CD4-positive, alpha-beta memory T cell (primary cell): ENCODE results near the gene UBE2H. TPM values are rescaled to one million over a fixed set of nuclear protein-coding genes. Genes with fewer than 3 reads are reported as not detected.

ENCODE experiments used
- CTCF ChIA-PET: fragments of 350-600 bp; sonication (Branson Sonifier 250); formaldehyde crosslinking; loops from one replicate; lab custom pipeline; 2021; ENCODE audit warnings: inconsistent platforms; ENCODE audit not compliant: partially characterized antibody; lab: Charles Lee
- POLR2A ChIA-PET: fragments of 350-600 bp; sonication (Branson Sonifier 250); formaldehyde crosslinking; loops from one replicate; lab custom pipeline; 2021; ENCODE audit not compliant: partially characterized antibody; lab: Charles Lee
- DNase-seq, 5 donors: peaks; one replicate each; pipeline versions ENCODE4 v3.0.0 to v3.0.0-alpha.2; 2020 to 2022; ENCODE audit warnings: mixed read lengths in 1 of 5
- H3K27ac ChIP-seq: one replicate; pipeline ENCODE4 v1.7.0; 2013; ENCODE audit warnings: low read depth, low read length
- H3K27me3 ChIP-seq: 2 replicates; pipeline ENCODE4 v1.7.0; 2013; ENCODE audit warnings: mild to moderate bottlenecking, low read length, moderate library complexity; ENCODE audit not compliant: insufficient read depth
- H3K36me3 ChIP-seq: 2 replicates; pipeline ENCODE4 v1.7.0; 2013; ENCODE audit warnings: mild to moderate bottlenecking, low read length, moderate library complexity; ENCODE audit not compliant: insufficient read depth
- H3K4me1 ChIP-seq: 2 replicates; pipeline ENCODE4 v1.7.0; 2013; ENCODE audit warnings: mild to moderate bottlenecking, low read length, moderate library complexity; ENCODE audit not compliant: insufficient read depth
- H3K4me3 ChIP-seq, 2 donors: one replicate each; pipeline ENCODE4 v1.7.0; 2013; ENCODE audit warnings: low read length in 2 of 2, mild to moderate bottlenecking in 1 of 2
- H3K9me3 ChIP-seq, 2 donors: one replicate each; pipeline ENCODE4 v1.7.0; 2013; ENCODE audit warnings: low read length in 2 of 2, control low read depth in 1 of 2; ENCODE audit not compliant: control insufficient read depth in 1 of 2
- H3K27ac Mint-ChIP-seq, 7 donors: one replicate each; pipeline ENCODE4 v1.8.0; 2020 to 2021; ENCODE audit warnings: mixed read lengths in 7 of 7, mild to moderate bottlenecking in 6 of 7, inconsistent platforms in 3 of 7, moderate library complexity in 3 of 7
- H3K27me3 Mint-ChIP-seq, 2 donors: one replicate each; pipeline ENCODE4 v1.8.0; 2020 to 2021; ENCODE audit warnings: mixed read lengths in 2 of 2
- H3K36me3 Mint-ChIP-seq, 2 donors: one replicate each; pipeline ENCODE4 v1.8.0; 2020 to 2021; ENCODE audit warnings: mixed read lengths in 2 of 2, inconsistent platforms in 1 of 2, mild to moderate bottlenecking in 1 of 2
- H3K4me1 Mint-ChIP-seq, 4 donors: one replicate each; pipeline ENCODE4 v1.8.0; 2020 to 2021; ENCODE audit warnings: mixed read lengths in 4 of 4, mild to moderate bottlenecking in 1 of 4
- H3K4me3 Mint-ChIP-seq, 8 donors: one replicate each; pipeline ENCODE4 v1.8.0; 2020 to 2021; ENCODE audit warnings: mixed read lengths in 8 of 8, mild to moderate bottlenecking in 7 of 8, moderate library complexity in 6 of 8, inconsistent platforms in 3 of 8
- H3K9me3 Mint-ChIP-seq, 8 donors: one replicate each; pipeline ENCODE4 v1.8.0; 2020 to 2021; ENCODE audit warnings: mixed read lengths in 8 of 8, mild to moderate bottlenecking in 5 of 8, inconsistent platforms in 3 of 8, moderate library complexity in 1 of 8
- intact Hi-C: fragments of 100-400 bp; cut with micrococcal nuclease; formaldehyde crosslinking; loops from one replicate; pipeline ENCODE4 v1.15.1; 2023
- polyA plus RNA-seq, 2 donors: library from polyadenylated mRNA; unstranded; fragments of 300-500 nt; fragmentation: Illumina TruSeq; gene quantifications; one replicate each; pipeline ENCODE4 v1.2.3, GENCODE V29; 2021
- total RNA-seq, 2 experiments: library from RNA; stranded (reverse); gene quantifications; one replicate each; pipeline ENCODE4 v1.2.3, GENCODE V29; 2021

The UBE2H gene
- total and polyA plus RNA-seq, 4 experiments from 2014 or later, result 42.6 to 56.6 (median 44.8) TPM

GRCh38 chr7:129831424-129832058, 121.2 kb downstream of the UBE2H start:
- peaks cover 8% of the 10 kb centered on the region for H3K36me3 ChIP-seq
- no peaks in the 10 kb centered on the region for H3K27me3 ChIP-seq
- ChIA-PET POLR2A (no interaction called here), CTCF (interaction anchor here (0.5 to 10.6 kb wide), 7 partner anchors 11 to 805 kb away, joined by 3 to 116 read pairs (median 5); no protein-coding TSS in a partner anchor)
- Mint-ChIP-seq H3K4me1 (peaks cover 5 to 16% (median 11%) of the 10 kb centered on the region in 4 donors), H3K27me3 (no peaks in the 10 kb centered on the region), H3K9me3 (peaks cover 0 to 2% (median 0%) of the 10 kb centered on the region in 8 donors), H3K4me3 (no peak overlapping the region), H3K27ac (no peak overlapping the region), H3K36me3 (peaks cover 20 to 37% of the 10 kb centered on the region in 2 donors)
- H3K4me1 ChIP-seq, result peaks cover 12% of the 10 kb centered on the region
- H3K27ac ChIP-seq, result no peak overlapping the region
- DNase-seq, result no peak
- no peak overlapping the region for H3K4me3 ChIP-seq
- intact Hi-C loops, result no loop called here
- no peaks in the 10 kb centered on the region for H3K9me3 ChIP-seq

GRCh38 chr7:129830949-129831348, 121.8 kb downstream of the UBE2H start:
- Mint-ChIP-seq H3K4me3 (no peak overlapping the region), H3K27me3 (no peaks in the 10 kb centered on the region), H3K9me3 (no peaks in the 10 kb centered on the region), H3K4me1 (peaks cover 7 to 20% (median 11%) of the 10 kb centered on the region in 4 donors), H3K36me3 (peaks cover 20 to 35% of the 10 kb centered on the region in 2 donors), H3K27ac (peak overlapping the region in 3 of 7 donors; percentile 7 to 43 (median 26))
- Histone ChIP-seq H3K4me3 (no peak overlapping the region), H3K27me3 (no peaks in the 10 kb centered on the region), H3K27ac (no peak overlapping the region), H3K9me3 (no peaks in the 10 kb centered on the region), H3K36me3 (peaks cover 8% of the 10 kb centered on the region), H3K4me1 (peaks cover 15% of the 10 kb centered on the region)
- DNase-seq, result no peak
- CTCF ChIA-PET, result interaction anchor here (0.5 to 10.6 kb wide), 12 partner anchors 9 to 805 kb away, joined by 3 to 116 read pairs (median 6); no protein-coding TSS in a partner anchor
- POLR2A ChIA-PET, result no interaction called here
- intact Hi-C loops, result loop anchor here (1.0 kb wide), 1 partner anchor 180 kb away; no protein-coding TSS in a partner anchor

- Mint-ChIP-seq H3K4me1 (peaks cover 7 to 25% (median 15%) of the 10 kb centered on the region in 4 donors), H3K27me3 (no peaks in the 10 kb centered on the region), H3K27ac (peak overlapping the region in 4 of 7 donors; percentile 67 to 79 (median 70)), H3K4me3 (peak overlapping the region in 7 of 8 donors; percentile 18 to 77 (median 54)), H3K9me3 (no peaks in the 10 kb centered on the region), H3K36me3 (peaks cover 16 to 31% of the 10 kb centered on the region in 2 donors)
- Histone ChIP-seq H3K27ac (no peak overlapping the region), H3K9me3 (no peaks in the 10 kb centered on the region), H3K4me3 (no peak overlapping the region), H3K36me3 (peaks cover 2% of the 10 kb centered on the region), H3K27me3 (no peaks in the 10 kb centered on the region), H3K4me1 (peaks cover 16% of the 10 kb centered on the region)
- ChIA-PET CTCF (interaction anchor here (0.7 to 10.6 kb wide), 17 partner anchors 9 to 487 kb away, joined by 3 to 116 read pairs (median 5); no protein-coding TSS in a partner anchor), POLR2A (interaction anchor here (0.8 kb wide), 1 partner anchor 181 kb away, joined by 4 read pairs; no protein-coding TSS in a partner anchor)
- DNase-seq, result peak; percentile 48 to 55 (median 55)
- intact Hi-C loops, result loop anchor here (1.0 to 10.0 kb wide), 3 partner anchors 168 to 395 kb away; partner anchors contain the start of gene STRIP2
Measured at GRCh38 chr7:129829737-129830631, 122.8 kb downstream of the UBE2H start.

- H3K4me3 ChIP-seq, result no peak overlapping the region
- intact Hi-C loops, result loop anchor here (5.0 to 10.0 kb wide), 2 partner anchors 167 to 394 kb away; partner anchors contain the start of gene STRIP2
- POLR2A ChIA-PET, result interaction anchor here (0.8 kb wide), 1 partner anchor 182 kb away, joined by 4 read pairs; no protein-coding TSS in a partner anchor
- Mint-ChIP-seq H3K4me3 (peak overlapping the region in 1 of 8 donors; percentile 77), H3K36me3 (peaks cover 13 to 25% of the 10 kb centered on the region in 2 donors), H3K9me3 (no peaks in the 10 kb centered on the region), H3K4me1 (peaks cover 7 to 29% (median 17%) of the 10 kb centered on the region in 4 donors), H3K27me3 (no peaks in the 10 kb centered on the region), H3K27ac (peak overlapping the region in 2 of 7 donors; percentile 68 to 72)
- DNase-seq, result peak in 2 of 5 donors; percentile 12 to 55
- H3K36me3 ChIP-seq, result no peaks in the 10 kb centered on the region
- CTCF ChIA-PET, result interaction anchor here (0.7 to 10.6 kb wide), 16 partner anchors 8 to 462 kb away, joined by 3 to 116 read pairs (median 4); no protein-coding TSS in a partner anchor
- H3K4me1 ChIP-seq, result peaks cover 22% of the 10 kb centered on the region
- H3K27ac ChIP-seq, result no peak overlapping the region
- H3K9me3 ChIP-seq, result no peaks in the 10 kb centered on the region
- H3K27me3 ChIP-seq, result no peaks in the 10 kb centered on the region
Measured at GRCh38 chr7:129828989-129829736, 123.6 kb downstream of the UBE2H start.

GRCh38 chr7:129828078-129828762, 124.5 kb downstream of the UBE2H start:
- peaks cover 22% of the 10 kb centered on the region for H3K4me1 ChIP-seq
- H3K27ac ChIP-seq, result no peak overlapping the region
- DNase-seq, result no peak
- H3K36me3 ChIP-seq, result no peaks in the 10 kb centered on the region
- H3K4me3 ChIP-seq, result no peak overlapping the region
- H3K27me3 Mint-ChIP-seq, result no peaks in the 10 kb centered on the region
- H3K36me3 Mint-ChIP-seq, result peaks cover 5 to 15% of the 10 kb centered on the region in 2 donors
- POLR2A ChIA-PET, result no interaction called here
- no peak overlapping the region for H3K4me3 Mint-ChIP-seq
- no peaks in the 10 kb centered on the region for H3K9me3 Mint-ChIP-seq
- no peaks in the 10 kb centered on the region for H3K27me3 ChIP-seq
- H3K9me3 ChIP-seq, result no peaks in the 10 kb centered on the region
- CTCF ChIA-PET, result interaction anchor here (0.8 to 10.6 kb wide), 7 partner anchors 7 to 461 kb away, joined by 3 to 116 read pairs (median 3); no protein-coding TSS in a partner anchor
- H3K4me1 Mint-ChIP-seq, result peaks cover 7 to 29% (median 17%) of the 10 kb centered on the region in 4 donors
- intact Hi-C loops, result loop anchor here (5.0 to 10.0 kb wide), 2 partner anchors 166 to 393 kb away; partner anchors contain the start of gene STRIP2
- H3K27ac Mint-ChIP-seq, result peak overlapping the region in 2 of 7 donors; percentile 7 to 40
